OCI-LY7 (cell line): ENCODE data around the gene CHST11. TPM values are rescaled to one million over a fixed set of nuclear protein-coding genes. Genes with fewer than 3 reads are reported as not detected.
A peak's percentile ranks its signal among the peaks of the same experiment; 100 is the strongest.

Experiments
- BruUV-seq: library from RNA; stranded (reverse); fragments of 400-500 nt; replicated peaks from 2 replicates; lab custom pipeline; 2021; lab: Mats Ljungman, UMichigan
- CTCF ChIA-PET: fragments of 300-600 bp; sonication (Branson Sonifier 250); formaldehyde crosslinking; loops from one replicate; lab custom pipeline; 2022; ENCODE audit warnings: antibody characterized with exemption; ENCODE audit not compliant: unreplicated experiment; lab: Charles Lee
- POLR2A ChIA-PET: fragments of 300-600 bp; sonication (Branson Sonifier 250); formaldehyde crosslinking; loops from one replicate; lab custom pipeline; 2022; ENCODE audit warnings: antibody characterized with exemption; lab: Charles Lee
- DNase-seq: peaks from one replicate; pipeline ENCODE4 v3.0.0-alpha.2; 2015; ENCODE audit warnings: low spot score
- H2AFZ ChIP-seq: fragments of 200-600 bp; sonication (generic), shearing (Covaris generic); 2 replicates; pipeline ENCODE4 v1.6.1; 2014; ENCODE audit warnings: mild to moderate bottlenecking, antibody characterized with exemption, low read length, moderate library complexity
- H3K27ac ChIP-seq: fragments of 200-600 bp; sonication (generic); 2 replicates; pipeline ENCODE4 v1.5.1; 2014; ENCODE audit warnings: mixed run types, low read depth, mild to moderate bottlenecking, moderate library complexity, low read length, inconsistent platforms; ENCODE audit not compliant: poor library complexity, severe bottlenecking
- H3K36me3 ChIP-seq: fragments of 200-600 bp; sonication (generic); 2 replicates; pipeline ENCODE4 v1.6.1; 2014; ENCODE audit warnings: mild to moderate bottlenecking, antibody characterized with exemption, low read length, moderate library complexity, mixed read lengths; ENCODE audit not compliant: insufficient read depth
- H3K4me1 ChIP-seq: fragments of 200-600 bp; sonication (generic); 2 replicates; pipeline ENCODE4 v1.5.1; 2014; ENCODE audit warnings: mild to moderate bottlenecking, low read length; ENCODE audit not compliant: insufficient read depth, poor library complexity, severe bottlenecking
- H3K4me2 ChIP-seq: fragments of 200-600 bp; sonication (generic); 2 replicates; pipeline ENCODE4 v1.6.1; 2014; ENCODE audit warnings: mild to moderate bottlenecking, low read length
- H3K4me3 ChIP-seq: fragments of 200-600 bp; sonication (generic); 2 replicates; pipeline ENCODE4 v1.5.1; 2014; ENCODE audit warnings: mild to moderate bottlenecking, low read depth, low read length; ENCODE audit not compliant: poor library complexity, severe bottlenecking
- H3K79me2 ChIP-seq: fragments of 200-600 bp; sonication (generic); 2 replicates; pipeline ENCODE4 v1.6.1; 2016; ENCODE audit warnings: low read depth, mild to moderate bottlenecking, low read length, moderate library complexity, mixed read lengths; ENCODE audit not compliant: insufficient read depth
- H3K9me2 ChIP-seq: fragments of 200-600 bp; sonication (generic); 2 replicates; pipeline ENCODE4 v1.6.1; 2016; ENCODE audit warnings: mild to moderate bottlenecking, low read length, mixed read lengths; ENCODE audit not compliant: insufficient read depth
- H3K9me3 ChIP-seq: fragments of 200-600 bp; sonication (generic); 2 replicates; pipeline ENCODE4 v1.6.1; 2014; ENCODE audit warnings: mild to moderate bottlenecking, mixed run types, low read length, mixed read lengths
- H4K20me1 ChIP-seq: fragments of 200-600 bp; sonication (generic); 2 replicates; pipeline ENCODE4 v1.6.1; 2014; ENCODE audit warnings: mild to moderate bottlenecking, antibody characterized with exemption, low read length, moderate library complexity, mixed read lengths; ENCODE audit not compliant: insufficient read depth
- EZH2phosphoT487 ChIP-seq: fragments of 200-600 bp; sonication (generic); IDR thresholded peaks from 2 replicates; pipeline ENCODE4 v1.6.1; 2018; ENCODE audit warnings: low read depth, borderline replicate concordance, mild to moderate bottlenecking, mixed run types, antibody characterized with exemption, low read length, moderate library complexity, mixed read lengths
- intact Hi-C: fragments of 100-400 bp; cut with micrococcal nuclease; formaldehyde crosslinking; loops from one replicate; pipeline ENCODE4 v1.10.0; 2022; ENCODE audit not compliant: unreplicated experiment
- total RNA-seq, 2 experiments: library from RNA; depleted of rRNA in 1 of 2; stranded (reverse); fragments of >200 nt in 1 of 2; shearing (Covaris generic) in 1 of 2; gene quantifications; 2 replicates each; pipeline ENCODE4 v1.2.3, GENCODE V29; 2014 to 2022
- TF ChIP-seq, protein P1 (sequence below): fragments of 200-600 bp; sonication (generic); conservative IDR thresholded peaks from 2 replicates; pipeline ENCODE4 v1.5.1; 2014; ENCODE audit warnings: mild to moderate bottlenecking, antibody characterized with exemption, low read length, moderate library complexity, mixed read lengths

CHST11 gene
- total RNA-seq, 2 experiments from 2014 or later = 15.2 to 41.6 TPM

DNA sequence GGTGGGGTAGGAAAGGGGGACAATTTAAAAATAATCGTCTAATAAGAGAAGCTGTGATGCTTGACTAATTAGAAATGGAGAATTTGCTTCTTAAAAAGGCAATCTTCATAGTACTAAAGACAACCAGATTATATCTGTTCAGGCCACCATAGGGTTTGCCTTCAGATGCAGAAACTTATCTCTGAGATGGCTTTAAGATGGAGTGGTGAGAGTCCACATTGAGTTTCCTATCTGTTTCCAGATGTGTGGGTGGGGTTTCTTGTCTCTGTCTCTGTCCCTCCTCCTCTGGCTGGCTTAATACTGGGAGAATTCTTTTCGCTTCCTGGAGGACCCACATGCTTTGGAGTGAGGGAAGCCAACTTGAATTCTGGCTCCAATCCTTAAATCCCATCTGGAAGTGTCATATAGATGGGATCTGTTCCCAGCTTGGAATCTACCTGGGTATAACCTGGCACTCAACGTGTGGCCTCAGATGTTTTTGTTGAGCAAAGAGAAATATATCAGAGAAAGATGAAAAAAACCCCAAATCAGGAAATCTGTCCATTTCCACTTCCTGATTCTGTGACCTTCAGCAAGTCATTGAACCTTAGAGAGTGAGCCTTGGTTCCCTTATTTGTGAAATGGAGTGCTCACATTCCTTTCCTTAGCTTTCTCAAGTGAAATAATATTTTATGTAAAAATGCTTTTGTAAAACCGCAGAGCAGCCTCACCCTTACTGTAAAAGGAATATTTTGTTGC, 66.4 kb downstream of the CHST11 start:
- TF ChIP-seq, protein P1, sequence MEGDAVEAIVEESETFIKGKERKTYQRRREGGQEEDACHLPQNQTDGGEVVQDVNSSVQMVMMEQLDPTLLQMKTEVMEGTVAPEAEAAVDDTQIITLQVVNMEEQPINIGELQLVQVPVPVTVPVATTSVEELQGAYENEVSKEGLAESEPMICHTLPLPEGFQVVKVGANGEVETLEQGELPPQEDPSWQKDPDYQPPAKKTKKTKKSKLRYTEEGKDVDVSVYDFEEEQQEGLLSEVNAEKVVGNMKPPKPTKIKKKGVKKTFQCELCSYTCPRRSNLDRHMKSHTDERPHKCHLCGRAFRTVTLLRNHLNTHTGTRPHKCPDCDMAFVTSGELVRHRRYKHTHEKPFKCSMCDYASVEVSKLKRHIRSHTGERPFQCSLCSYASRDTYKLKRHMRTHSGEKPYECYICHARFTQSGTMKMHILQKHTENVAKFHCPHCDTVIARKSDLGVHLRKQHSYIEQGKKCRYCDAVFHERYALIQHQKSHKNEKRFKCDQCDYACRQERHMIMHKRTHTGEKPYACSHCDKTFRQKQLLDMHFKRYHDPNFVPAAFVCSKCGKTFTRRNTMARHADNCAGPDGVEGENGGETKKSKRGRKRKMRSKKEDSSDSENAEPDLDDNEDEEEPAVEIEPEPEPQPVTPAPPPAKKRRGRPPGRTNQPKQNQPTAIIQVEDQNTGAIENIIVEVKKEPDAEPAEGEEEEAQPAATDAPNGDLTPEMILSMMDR = no peak
- TF ChIP-seq EZH2phosphoT487 = no peak
- H3K4me1 ChIP-seq = peaks cover 74% of the 10 kb centered on the region
- H3K4me2 ChIP-seq = peak overlapping the region; percentile 71
- peaks cover 81% of the 10 kb centered on the region for H3K79me2 ChIP-seq
- ChIA-PET CTCF (no interaction called here), POLR2A (interaction anchor here (0.7 to 1.3 kb wide), 4 partner anchors 12 to 73 kb away, joined by 3 to 4 read pairs (median 3); no protein-coding TSS in a partner anchor)
- H3K9me3 ChIP-seq = peaks cover 4% of the 10 kb centered on the region; the same call in 1 of the 2 replicates
- no peaks in the 10 kb centered on the region for H4K20me1 ChIP-seq
- DNase-seq = peak; percentile 63
- intact Hi-C loops = no loop called here
- no peak overlapping the region; the same call in 1 of the 2 replicates for H2AFZ ChIP-seq
- peaks cover 15% of the 10 kb centered on the region for H3K36me3 ChIP-seq
- H3K27ac ChIP-seq = peak overlapping the region; percentile 71
- H3K9me2 ChIP-seq = no peaks in the 10 kb centered on the region
- peak overlapping the region; percentile 44 for H3K4me3 ChIP-seq
- no TSS peak for BruUV-seq

DNA sequence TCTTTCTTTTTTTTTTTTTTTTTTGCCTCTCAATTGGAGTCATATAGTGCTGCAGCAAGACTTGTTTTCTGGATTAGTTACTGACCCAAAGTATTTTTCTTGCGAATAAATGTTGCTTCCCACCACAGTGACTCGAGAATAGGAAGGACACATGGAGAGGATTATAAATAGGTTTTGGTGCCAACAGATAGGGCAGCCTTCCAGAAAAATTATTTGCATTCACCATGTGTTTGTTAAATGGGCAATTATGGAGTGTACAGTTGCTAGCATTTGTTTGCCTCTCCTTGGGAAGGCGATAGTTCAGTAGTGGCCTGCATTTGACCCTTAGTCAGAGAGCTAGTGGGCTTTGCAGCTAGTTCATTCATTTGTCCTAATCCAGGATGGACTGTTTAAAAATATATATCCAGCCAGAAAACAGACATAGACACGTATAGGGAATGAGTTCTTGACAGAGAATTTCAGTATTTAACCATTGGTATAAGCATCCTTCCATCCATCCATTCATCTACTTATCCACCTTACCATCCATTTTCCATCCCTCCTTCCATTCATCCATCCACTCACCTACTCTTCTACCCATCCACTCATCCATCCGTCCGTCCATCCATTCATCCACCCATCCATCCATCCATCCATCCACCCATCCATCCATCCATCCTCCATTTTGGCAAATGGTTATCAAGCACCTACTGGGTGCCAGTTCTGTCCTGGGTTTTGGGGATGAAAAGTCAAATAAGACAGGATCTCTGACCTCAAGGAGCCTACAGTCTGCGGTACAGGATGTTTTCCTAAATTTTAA, 67.5 kb downstream of the CHST11 start:
- Histone ChIP-seq H3K4me1 (peaks cover 64% of the 10 kb centered on the region), H4K20me1 (no peaks in the 10 kb centered on the region), H3K4me3 (no peak overlapping the region), H3K4me2 (peak overlapping the region; percentile 71), H2AFZ (no peak overlapping the region), H3K36me3 (peaks cover 26% of the 10 kb centered on the region), H3K9me3 (peaks cover 15% of the 10 kb centered on the region; the same call in 1 of the 2 replicates), H3K27ac (peak overlapping the region; percentile 71), H3K79me2 (peaks cover 72% of the 10 kb centered on the region), H3K9me2 (no peaks in the 10 kb centered on the region)
- CTCF ChIA-PET = no interaction called here
- TF ChIP-seq EZH2phosphoT487 = no peak
- TF ChIP-seq, protein P1 = no peak
- POLR2A ChIA-PET = interaction anchor here (0.5 to 1.3 kb wide), 5 partner anchors 11 to 120 kb away, joined by 3 to 4 read pairs (median 3); no protein-coding TSS in a partner anchor
- no TSS peak for BruUV-seq
- intact Hi-C loops = no loop called here
- DNase-seq = no peak
